T-helper 1 cell treated with Interleukin-12 subunit alpha and Interleukin-12 subunit beta and Interleukin-4 antibody, amounts not matched to agents 30 μg/mL and 1 μg/mL, for 36 hours (primary cell): ENCODE measurements around the gene PARD3B.

Experiments used
- H3K27ac Mint-ChIP-seq: one replicate; pipeline ENCODE4 v1.8.0; 2021; ENCODE audit warnings: mild to moderate bottlenecking, mixed read lengths
- H3K27me3 Mint-ChIP-seq: one replicate; pipeline ENCODE4 v1.8.0; 2021; ENCODE audit warnings: low read depth, mixed read lengths
- H3K36me3 Mint-ChIP-seq: one replicate; pipeline ENCODE4 v1.8.0; 2021; ENCODE audit warnings: low read depth, mixed read lengths
- H3K4me1 Mint-ChIP-seq: one replicate; pipeline ENCODE4 v1.8.0; 2021; ENCODE audit warnings: low read depth, mixed read lengths
- H3K4me3 Mint-ChIP-seq: one replicate; pipeline ENCODE4 v1.8.0; 2021; ENCODE audit warnings: mild to moderate bottlenecking, moderate library complexity, mixed read lengths
- H3K9me3 Mint-ChIP-seq: one replicate; pipeline ENCODE4 v1.8.0; 2021; ENCODE audit warnings: mixed read lengths

The PARD3B gene

DNA sequence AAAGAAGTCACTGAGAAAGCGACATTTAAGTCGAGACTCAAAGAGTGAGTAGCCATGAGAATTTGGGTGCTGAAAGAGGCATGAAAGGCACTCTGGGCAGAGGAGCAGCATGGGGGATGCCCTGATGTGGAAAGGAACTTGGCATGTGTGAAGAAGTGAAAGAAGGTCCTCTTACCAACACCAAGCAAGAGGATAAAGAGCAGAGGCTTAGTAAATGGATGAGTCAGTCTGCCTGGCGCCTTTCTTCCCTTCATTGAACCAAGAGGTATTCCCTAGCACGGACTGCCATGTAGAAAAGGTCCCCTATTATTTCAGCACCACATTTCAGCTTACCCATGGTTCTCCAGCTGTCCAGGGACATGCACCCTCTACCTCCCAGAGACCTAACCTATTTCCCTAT, 915.9 kb downstream of the PARD3B start:
- Mint-ChIP-seq H3K4me1 (no peaks in the 10 kb centered on the region), H3K4me3 (no peak overlapping the region), H3K9me3 (no peaks in the 10 kb centered on the region), H3K27ac (no peak overlapping the region), H3K27me3 (peaks cover 4% of the 10 kb centered on the region), H3K36me3 (no peaks in the 10 kb centered on the region)

DNA sequence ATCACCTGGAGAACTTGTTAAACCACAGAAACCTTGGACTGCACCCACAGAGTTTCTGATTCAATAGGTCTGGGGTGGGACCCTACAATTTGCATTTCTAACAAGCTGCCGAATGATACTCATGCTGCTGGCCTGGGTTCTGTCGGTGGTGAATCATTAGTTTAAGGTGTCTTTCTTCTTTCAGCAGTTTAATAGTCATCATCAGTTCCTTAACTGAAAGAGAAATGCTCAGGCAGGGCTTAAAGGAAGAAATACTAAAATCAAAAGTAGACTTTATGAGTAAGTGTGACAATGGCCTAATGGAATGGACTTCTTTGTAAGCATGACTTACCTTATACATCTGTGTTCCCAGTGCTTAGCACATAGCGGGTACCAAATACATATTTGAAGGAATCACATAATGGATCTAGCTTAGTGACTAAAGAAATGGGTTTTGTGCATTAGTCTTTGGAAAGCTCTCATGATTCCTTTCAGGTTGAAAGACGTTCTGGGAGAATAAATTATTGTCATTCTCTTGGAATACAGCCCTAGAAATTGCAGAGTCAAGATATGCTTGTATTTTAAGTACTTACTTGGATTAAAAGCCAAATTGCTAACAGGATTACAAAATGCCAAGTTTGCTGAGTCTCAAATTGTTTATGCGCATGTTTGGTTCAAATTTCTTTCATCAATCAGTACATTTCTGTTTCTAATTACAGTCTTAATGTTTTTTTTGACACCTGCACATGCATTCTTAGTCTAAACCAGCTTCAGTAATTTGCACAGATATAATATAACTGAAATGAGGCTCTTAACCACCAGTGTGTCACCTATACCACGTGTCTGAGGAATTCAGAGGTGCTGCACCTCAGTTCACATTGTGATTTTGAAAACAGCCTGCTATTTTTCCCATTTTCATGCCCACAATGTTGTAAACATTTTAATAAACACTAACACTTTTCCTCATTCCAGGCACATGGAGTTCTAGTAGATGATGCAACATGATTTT, 916.7 kb downstream of the PARD3B start:
- no peaks in the 10 kb centered on the region for H3K4me1 Mint-ChIP-seq
- H3K4me3 Mint-ChIP-seq = no peak overlapping the region
- H3K27ac Mint-ChIP-seq = no peak overlapping the region
- H3K36me3 Mint-ChIP-seq = no peaks in the 10 kb centered on the region
- peaks cover 4% of the 10 kb centered on the region for H3K27me3 Mint-ChIP-seq
- no peaks in the 10 kb centered on the region for H3K9me3 Mint-ChIP-seq

DNA sequence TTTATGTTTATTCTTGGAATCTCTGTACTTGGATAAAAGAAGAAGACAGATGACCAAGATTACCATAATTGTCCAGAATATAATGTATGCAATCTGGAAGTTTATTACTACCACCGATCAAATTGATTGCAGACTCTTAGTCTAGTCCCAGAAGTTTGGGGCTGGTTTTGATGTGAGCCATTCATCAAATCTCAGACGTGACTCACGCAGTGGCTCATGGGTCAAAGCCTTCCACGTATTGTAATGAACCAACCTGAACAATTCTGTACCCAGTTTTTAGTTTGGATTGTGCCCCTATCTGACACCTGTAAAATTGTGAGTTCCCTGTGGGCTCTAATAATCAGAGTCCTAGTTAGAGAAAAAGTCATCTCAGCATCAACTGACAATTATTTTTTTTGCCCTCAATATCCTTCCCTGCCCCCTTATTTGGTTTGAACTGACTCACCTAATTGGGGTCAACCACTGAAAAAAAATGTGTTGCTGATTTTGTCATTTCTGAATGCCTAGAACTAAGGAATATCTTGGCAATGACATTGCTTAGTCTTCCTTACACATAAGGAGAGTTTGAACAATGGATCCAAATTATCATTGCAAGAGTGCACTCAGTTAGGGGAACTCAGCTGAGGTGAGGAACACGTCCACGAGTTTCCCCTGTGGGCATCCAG, 917.5 kb downstream of the PARD3B start:
- H3K4me3 Mint-ChIP-seq = no peak overlapping the region
- H3K27ac Mint-ChIP-seq = no peak overlapping the region
- H3K9me3 Mint-ChIP-seq = no peaks in the 10 kb centered on the region
- peaks cover 4% of the 10 kb centered on the region for H3K27me3 Mint-ChIP-seq
- no peaks in the 10 kb centered on the region for H3K36me3 Mint-ChIP-seq
- H3K4me1 Mint-ChIP-seq = no peaks in the 10 kb centered on the region

DNA sequence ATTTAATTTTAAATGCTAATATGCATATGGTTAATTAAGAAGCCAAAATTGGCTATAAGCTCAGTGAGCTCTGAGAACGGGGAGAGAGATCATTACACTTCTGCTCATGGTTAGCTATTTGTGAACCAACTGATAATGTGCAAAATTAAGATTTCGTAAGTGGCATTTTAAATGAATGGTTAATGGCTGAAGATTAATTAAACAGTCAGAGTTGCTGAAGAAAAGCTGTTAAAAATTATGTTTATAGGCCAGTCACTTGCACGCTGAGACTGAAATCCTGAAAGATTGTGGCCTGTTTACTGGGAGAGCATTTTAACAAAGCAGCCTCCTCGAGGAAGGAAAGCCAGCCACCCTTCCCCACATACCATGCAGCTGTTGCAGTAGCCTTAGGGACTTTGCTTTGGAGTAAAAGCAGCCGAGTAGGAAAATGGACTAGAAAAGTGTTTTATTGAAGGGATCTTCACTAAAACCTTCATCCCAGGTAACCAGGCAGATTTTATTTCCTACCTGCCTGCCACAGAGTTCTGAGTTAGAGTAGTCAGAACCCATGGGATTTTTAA, 918.3 kb downstream of the PARD3B start:
- H3K27ac Mint-ChIP-seq = no peak overlapping the region
- H3K27me3 Mint-ChIP-seq = no peaks in the 10 kb centered on the region
- H3K36me3 Mint-ChIP-seq = no peaks in the 10 kb centered on the region
- no peaks in the 10 kb centered on the region for H3K4me1 Mint-ChIP-seq
- H3K4me3 Mint-ChIP-seq = no peak overlapping the region
- H3K9me3 Mint-ChIP-seq = no peaks in the 10 kb centered on the region

DNA sequence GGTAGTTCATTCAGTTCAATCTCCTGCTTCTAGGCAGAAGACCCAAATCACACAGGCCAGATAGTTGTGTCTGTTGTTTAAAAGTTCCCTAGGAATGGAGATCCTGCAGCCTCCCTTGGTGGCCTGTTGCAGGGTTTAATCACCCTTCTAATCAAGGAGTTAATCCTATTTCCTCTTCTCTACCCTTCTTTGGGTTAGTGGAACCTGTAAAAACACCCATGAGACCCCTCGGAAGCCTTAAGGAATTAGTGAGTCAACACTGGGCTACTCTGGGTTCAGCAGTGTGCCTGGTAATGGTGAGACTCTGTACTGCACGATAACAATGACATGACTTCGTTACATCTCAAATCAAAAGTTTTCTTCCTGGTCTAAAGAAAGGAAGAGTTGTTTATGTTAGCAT, 919.4 kb downstream of the PARD3B start:
- Mint-ChIP-seq H3K9me3 (no peaks in the 10 kb centered on the region), H3K4me3 (no peak overlapping the region)

DNA sequence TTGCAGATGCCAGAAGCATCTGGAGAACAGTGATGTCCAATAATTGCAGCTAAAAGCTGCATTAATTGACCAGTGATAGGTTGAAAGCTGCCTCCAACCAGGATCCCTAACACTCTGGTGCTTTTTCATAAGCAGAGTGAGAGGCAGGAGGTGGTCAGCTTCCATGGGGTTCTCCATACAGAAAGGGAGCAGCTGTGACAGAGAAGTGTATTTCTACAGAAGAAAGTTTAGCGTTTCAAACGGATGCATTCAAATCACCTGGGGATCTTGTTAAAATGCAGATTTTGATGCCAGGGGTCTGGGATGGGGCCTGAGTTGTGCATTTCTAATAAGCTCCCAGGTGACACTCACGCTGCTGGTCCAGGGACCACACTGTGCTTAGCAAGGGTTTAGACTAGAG, 920.5 kb downstream of the PARD3B start:
- Mint-ChIP-seq H3K27me3 (peaks cover 7% of the 10 kb centered on the region), H3K27ac (no peak overlapping the region), H3K36me3 (no peaks in the 10 kb centered on the region), H3K4me3 (no peak overlapping the region), H3K4me1 (no peaks in the 10 kb centered on the region), H3K9me3 (no peaks in the 10 kb centered on the region)

More for the DNA sequence above, 919.4 kb downstream of the PARD3B start:
- Mint-ChIP-seq H3K4me1 (no peaks in the 10 kb centered on the region), H3K27me3 (no peaks in the 10 kb centered on the region), H3K27ac (no peak overlapping the region), H3K36me3 (no peaks in the 10 kb centered on the region)

DNA sequence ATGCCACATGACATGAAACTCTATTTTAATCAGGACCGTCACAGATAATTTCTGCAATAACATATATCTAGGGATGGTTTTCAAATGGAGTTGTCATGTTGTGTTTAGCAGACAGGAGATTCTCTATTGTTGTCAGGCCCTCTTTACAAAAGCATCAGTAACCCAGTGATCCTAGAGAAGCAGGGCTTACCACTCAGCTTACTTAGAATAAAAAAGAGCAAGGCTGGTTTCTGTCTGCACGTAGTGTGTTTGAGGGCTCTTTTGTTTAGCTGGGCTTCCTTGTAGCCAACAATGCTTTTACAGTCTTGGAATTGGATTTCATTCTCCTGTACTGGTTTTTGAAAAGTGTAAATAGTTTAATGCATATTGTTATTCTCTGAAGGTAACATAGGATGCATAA, 926.5 kb downstream of the PARD3B start:
- H3K4me3 Mint-ChIP-seq = no peak overlapping the region
- no peaks in the 10 kb centered on the region for H3K4me1 Mint-ChIP-seq
- no peak overlapping the region for H3K27ac Mint-ChIP-seq
- H3K36me3 Mint-ChIP-seq = no peaks in the 10 kb centered on the region
- H3K9me3 Mint-ChIP-seq = no peaks in the 10 kb centered on the region
- peaks cover 29% of the 10 kb centered on the region for H3K27me3 Mint-ChIP-seq

DNA sequence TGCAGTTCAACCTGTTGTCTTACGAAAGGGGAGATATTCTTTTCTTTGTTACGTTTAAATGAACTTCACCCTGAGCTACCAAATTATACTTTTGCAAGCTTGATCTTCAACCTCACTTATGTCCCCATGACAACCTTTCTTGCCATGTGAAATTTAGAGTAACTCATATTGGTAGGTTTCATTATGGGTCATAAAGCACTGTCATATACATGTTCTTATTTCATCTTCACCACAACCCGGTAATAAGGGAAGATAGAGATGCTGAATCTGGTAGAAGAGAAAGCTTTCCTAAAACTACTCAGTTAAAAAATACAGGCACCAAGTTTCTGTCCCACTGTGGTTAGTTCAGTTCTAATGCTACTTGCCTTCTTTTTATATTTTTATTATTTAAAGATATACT, 928.5 kb downstream of the PARD3B start:
- H3K4me3 Mint-ChIP-seq = no peak overlapping the region
- no peaks in the 10 kb centered on the region for H3K36me3 Mint-ChIP-seq
- peaks cover 33% of the 10 kb centered on the region for H3K27me3 Mint-ChIP-seq
- no peak overlapping the region for H3K27ac Mint-ChIP-seq
- H3K4me1 Mint-ChIP-seq = no peaks in the 10 kb centered on the region
- H3K9me3 Mint-ChIP-seq = no peaks in the 10 kb centered on the region

DNA sequence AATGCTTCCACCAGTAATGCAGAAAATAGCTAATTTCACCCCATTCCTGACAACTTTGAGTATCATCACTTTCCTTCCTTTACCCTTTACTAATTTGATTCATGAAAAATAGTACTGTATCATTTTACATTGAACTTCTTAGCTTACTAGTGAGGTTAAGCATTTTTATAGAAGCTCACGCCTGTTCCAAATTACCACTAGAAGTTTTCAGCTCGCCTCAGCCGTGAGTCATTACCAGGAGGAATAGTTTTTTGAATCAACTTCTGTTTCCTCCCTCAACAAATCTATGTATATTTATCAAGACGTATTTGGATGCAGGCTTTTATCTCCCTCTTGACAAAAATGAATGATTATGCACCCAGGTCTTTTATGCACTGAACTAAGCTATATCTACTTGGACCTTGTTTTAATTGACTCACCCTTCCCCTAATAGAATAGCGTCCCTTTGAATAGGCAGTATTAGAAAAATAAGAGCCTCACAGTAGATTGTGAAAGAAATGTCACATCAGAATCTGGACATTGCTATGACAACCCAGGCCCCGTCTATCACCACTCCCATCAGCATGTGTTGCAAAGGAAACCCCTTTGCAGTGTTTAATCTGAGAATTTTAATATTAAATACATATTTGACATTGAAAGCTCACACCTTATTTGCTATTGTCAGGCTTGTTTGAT, 929.6 kb downstream of the PARD3B start:
- Mint-ChIP-seq H3K36me3 (no peaks in the 10 kb centered on the region), H3K4me1 (no peaks in the 10 kb centered on the region), H3K27me3 (peaks cover 33% of the 10 kb centered on the region), H3K27ac (no peak overlapping the region), H3K9me3 (no peaks in the 10 kb centered on the region), H3K4me3 (no peak overlapping the region)

DNA sequence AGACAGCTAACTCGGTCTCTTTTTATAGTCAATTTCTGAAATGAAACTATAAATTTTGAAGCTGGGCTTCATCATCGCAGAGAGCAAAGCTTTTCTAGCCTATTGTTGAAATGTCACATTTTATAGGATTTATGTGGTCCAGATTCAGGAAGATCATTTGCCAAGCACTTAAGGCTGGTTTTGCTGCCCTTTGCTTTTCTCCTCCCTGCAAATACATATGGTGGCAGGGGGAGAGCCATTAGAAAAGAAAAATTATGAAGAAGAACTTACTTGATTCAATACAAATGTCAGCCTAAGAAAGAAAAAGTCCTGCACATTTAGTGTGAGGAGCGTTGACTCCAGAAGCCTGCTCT, 930.1 kb downstream of the PARD3B start:
- H3K27ac Mint-ChIP-seq = no peak overlapping the region
- peaks cover 30% of the 10 kb centered on the region for H3K27me3 Mint-ChIP-seq
- H3K36me3 Mint-ChIP-seq = no peaks in the 10 kb centered on the region
- H3K9me3 Mint-ChIP-seq = no peaks in the 10 kb centered on the region
- H3K4me3 Mint-ChIP-seq = no peak overlapping the region
- H3K4me1 Mint-ChIP-seq = no peaks in the 10 kb centered on the region

DNA sequence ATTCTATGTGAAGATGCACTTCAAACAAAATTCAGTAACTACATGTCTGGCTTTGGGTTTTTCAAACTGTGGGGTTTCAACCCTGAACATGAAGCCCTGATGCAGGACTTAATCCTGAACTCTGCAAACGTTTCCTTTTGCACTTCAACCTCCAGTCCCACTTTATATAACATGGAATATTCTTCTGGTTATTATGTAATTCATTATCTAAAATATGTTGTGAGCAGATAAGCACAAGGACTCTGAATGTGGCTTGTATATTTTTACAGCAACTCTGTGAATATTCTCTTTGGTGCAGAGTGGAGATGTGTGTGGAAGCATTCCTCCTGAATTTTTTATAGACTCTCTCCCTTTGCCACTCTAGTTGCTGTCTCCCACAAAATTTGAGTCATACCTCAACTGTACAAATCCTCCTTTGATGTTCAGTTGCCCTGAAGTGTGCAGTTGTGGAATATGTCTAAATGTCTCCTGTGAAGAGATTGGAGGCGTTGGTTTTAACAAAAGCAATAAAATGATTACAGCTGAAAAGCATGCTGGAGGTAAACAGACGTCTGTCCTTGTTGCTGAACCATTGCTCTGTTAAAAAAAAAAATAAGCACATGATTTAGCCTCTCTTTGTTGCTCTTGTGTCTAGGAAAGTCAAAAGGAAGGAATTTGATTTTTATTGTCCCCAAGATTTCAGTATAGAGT, 931.9 kb downstream of the PARD3B start:
- Mint-ChIP-seq H3K9me3 (no peaks in the 10 kb centered on the region), H3K36me3 (no peaks in the 10 kb centered on the region), H3K27ac (no peak overlapping the region), H3K4me3 (no peak overlapping the region), H3K27me3 (peaks cover 21% of the 10 kb centered on the region), H3K4me1 (no peaks in the 10 kb centered on the region)

DNA sequence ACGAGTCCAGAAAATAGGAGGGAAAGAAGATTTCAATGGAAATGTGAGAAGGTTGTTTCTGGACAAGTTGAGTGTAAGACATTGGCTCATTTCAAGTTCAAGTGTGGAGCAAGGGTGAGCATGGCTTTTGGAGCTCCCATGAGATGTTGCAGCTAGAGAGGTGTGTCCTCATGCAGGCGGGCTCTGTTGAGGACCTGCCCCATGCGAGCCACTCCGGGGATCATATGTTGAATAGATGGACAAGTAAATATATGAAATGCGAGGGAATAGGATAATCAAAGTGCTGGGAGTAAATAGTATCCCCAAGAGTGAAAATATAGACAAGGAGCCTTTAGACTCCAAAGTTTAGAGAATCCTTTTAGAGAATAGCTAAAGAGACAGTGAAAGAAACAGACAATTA, 936.6 kb downstream of the PARD3B start:
- Mint-ChIP-seq H3K4me1 (no peaks in the 10 kb centered on the region), H3K27me3 (peaks cover 10% of the 10 kb centered on the region), H3K36me3 (no peaks in the 10 kb centered on the region), H3K27ac (no peak overlapping the region), H3K4me3 (no peak overlapping the region), H3K9me3 (no peaks in the 10 kb centered on the region)

DNA sequence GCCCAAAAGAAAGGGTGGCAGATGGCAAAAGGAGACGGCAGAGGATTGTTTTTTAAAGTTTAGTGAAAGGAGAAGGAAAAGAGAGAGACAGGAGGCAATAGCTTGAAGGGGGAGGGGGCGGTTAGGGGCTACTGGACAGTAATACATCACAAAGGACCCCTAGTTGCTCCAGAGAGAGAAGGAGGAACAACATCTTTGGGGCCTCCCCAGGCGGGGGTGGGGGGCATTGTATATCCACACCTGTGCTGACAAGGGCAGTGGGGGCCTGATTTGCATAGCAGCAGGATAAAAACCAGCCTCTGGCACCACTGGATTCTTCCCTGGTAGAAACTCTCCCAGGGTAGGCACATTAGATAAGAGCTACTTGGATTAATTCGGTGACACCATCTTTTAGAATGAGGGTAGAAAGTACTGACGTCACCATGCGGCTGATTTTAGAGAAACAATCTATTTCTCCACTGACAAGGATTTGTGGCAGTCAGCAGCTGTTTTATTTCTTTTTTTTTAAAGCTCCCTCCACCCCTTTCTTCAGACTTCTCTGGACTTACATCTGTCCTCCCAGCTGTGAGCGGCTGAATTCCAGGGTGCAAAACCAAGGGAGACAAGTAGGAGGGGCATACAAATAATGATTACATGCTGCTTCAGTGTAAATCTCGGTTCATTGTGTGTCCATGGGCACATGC, 937.3 kb downstream of the PARD3B start:
- Mint-ChIP-seq H3K36me3 (no peaks in the 10 kb centered on the region), H3K27me3 (peaks cover 6% of the 10 kb centered on the region), H3K4me3 (no peak overlapping the region), H3K27ac (no peak overlapping the region), H3K9me3 (no peaks in the 10 kb centered on the region), H3K4me1 (no peaks in the 10 kb centered on the region)

DNA sequence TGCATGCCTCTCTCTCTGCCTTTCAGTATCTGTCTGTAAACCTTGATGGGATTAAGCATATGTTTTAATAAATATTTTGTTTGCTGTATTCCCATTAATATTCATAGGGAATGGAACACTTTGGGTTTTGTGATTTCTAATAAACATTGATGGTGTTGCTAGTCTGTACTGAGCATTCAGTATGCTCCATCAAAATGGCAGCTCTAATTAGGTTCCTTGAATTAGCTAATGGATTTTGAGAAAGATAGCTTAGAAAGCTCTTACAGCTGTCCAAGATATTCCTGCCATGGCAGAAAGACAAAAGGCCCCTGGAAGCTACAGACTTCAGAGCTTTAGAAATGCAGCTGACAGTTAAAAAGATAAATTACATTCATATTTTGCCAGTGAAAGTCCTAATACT, 937.8 kb downstream of the PARD3B start:
- H3K9me3 Mint-ChIP-seq = no peaks in the 10 kb centered on the region
- H3K4me3 Mint-ChIP-seq = no peak overlapping the region
- no peaks in the 10 kb centered on the region for H3K36me3 Mint-ChIP-seq
- H3K27me3 Mint-ChIP-seq = peaks cover 6% of the 10 kb centered on the region
- H3K27ac Mint-ChIP-seq = no peak overlapping the region
- H3K4me1 Mint-ChIP-seq = no peaks in the 10 kb centered on the region
